Measurements from ENCODE around the gene BRIP1.

The BRIP1 gene

GRCh38 chr17:61875804-61876203 lies 12.5 kb upstream of the BRIP1 start:
- H3K4me3 ChIP-seq (ENCODE audit: low read depth, low read length) = no peak overlapping the region
- DNase-seq (ENCODE audit: low read depth) = no peak
- no peak for TF ChIP-seq CTCF (conservative IDR thresholded peaks at IDR 0.05; ENCODE audit: low read depth, low read length)

GRCh38 chr17:61875285-61875684 lies 12.0 kb upstream of the BRIP1 start:
- DNase-seq (ENCODE audit: low read depth) = no peak
- H3K4me3 ChIP-seq (ENCODE audit: low read depth, low read length) = no peak overlapping the region
- TF ChIP-seq CTCF (conservative IDR thresholded peaks at IDR 0.05; ENCODE audit: low read depth, low read length) = no peak

GRCh38 chr17:61874075-61874474 lies 10.7 kb upstream of the BRIP1 start:
- no peak overlapping the region for H3K4me3 ChIP-seq (ENCODE audit: low read depth, low read length)
- no peak for DNase-seq (ENCODE audit: low read depth)
- TF ChIP-seq CTCF (conservative IDR thresholded peaks at IDR 0.05; ENCODE audit: low read depth, low read length) = no peak

DNA sequence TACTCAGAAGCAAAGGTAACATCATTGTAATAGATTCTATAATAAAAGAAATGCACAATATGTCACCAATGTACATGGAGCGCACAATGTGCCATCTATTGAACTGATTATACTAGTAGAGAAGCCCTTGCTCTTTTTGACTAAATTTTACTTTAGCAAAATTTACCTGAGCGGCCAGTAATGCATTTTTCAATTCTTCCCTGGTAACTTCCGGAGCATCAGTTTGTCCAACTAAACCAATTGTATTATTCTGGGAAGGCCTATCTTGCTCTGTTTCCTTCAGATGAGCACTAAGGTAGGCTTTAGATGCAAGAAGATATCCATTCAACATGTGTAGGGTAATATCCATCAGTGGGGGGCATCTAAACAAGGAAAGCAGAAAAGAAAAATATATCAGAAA lies 8.8 kb upstream of the BRIP1 start:
- TF ChIP-seq CTCF (conservative IDR thresholded peaks at IDR 0.05; ENCODE audit: low read depth, low read length) = no peak
- no peak for DNase-seq (ENCODE audit: low read depth)
- no peak overlapping the region for H3K4me3 ChIP-seq (ENCODE audit: low read depth, low read length)

GRCh38 chr17:61869138-61869537 lies 5.8 kb upstream of the BRIP1 start:
- H3K4me3 ChIP-seq (ENCODE audit: low read depth, low read length) = no peak overlapping the region
- TF ChIP-seq CTCF (conservative IDR thresholded peaks at IDR 0.05; ENCODE audit: low read depth, low read length) = no peak
- no peak for DNase-seq (ENCODE audit: low read depth)

- H3K4me3 ChIP-seq (ENCODE audit: low read depth, low read length) = no peak overlapping the region
- TF ChIP-seq CTCF (conservative IDR thresholded peaks at IDR 0.05; ENCODE audit: low read depth, low read length) = no peak
These were observed 4.7 kb upstream of the BRIP1 start for GRCh38 chr17:61868074-61868473.

GRCh38 chr17:61867033-61867432 lies 3.7 kb upstream of the BRIP1 start:
- no peak overlapping the region for H3K4me3 ChIP-seq (ENCODE audit: low read depth, low read length)
- no peak for DNase-seq (ENCODE audit: low read depth)
- TF ChIP-seq CTCF (conservative IDR thresholded peaks at IDR 0.05; ENCODE audit: low read depth, low read length) = no peak

More at GRCh38 chr17:61868074-61868473, 4.7 kb upstream of the BRIP1 start:
- no peak for DNase-seq (ENCODE audit: low read depth)

All from choroid plexus epithelial cell (primary cell).